ENCODE data around the gene GLG1.
"Not testable (repeated sequence)": the region's sequence is repeated elsewhere in the genome, so short reads cannot be mapped to it uniquely, and the experiment has no call there.

GLG1 gene

GRCh38 chr16:74413485-74413884 is 193.4 kb downstream of the GLG1 start:
- not testable (repeated sequence) for H3K9me3 Mint-ChIP-seq; H3K4me1 Mint-ChIP-seq; H3K36me3 Mint-ChIP-seq; ATAC-seq; H3K27ac Mint-ChIP-seq; DNase-seq (ENCODE audit: low spot score in 2 of 2); H3K4me3 Mint-ChIP-seq

GRCh38 chr16:74412775-74413390 is 194.0 kb downstream of the GLG1 start:
- peak; percentile 5 for ATAC-seq
- H3K4me1 Mint-ChIP-seq; H3K9me3 Mint-ChIP-seq; H3K4me3 Mint-ChIP-seq; H3K36me3 Mint-ChIP-seq; DNase-seq (ENCODE audit: low spot score in 2 of 2); H3K27ac Mint-ChIP-seq: not testable (repeated sequence)

GRCh38 chr16:74412138-74412774 is 194.7 kb downstream of the GLG1 start:
- ATAC-seq; H3K4me1 Mint-ChIP-seq; H3K9me3 Mint-ChIP-seq; H3K27ac Mint-ChIP-seq; H3K36me3 Mint-ChIP-seq; H3K4me3 Mint-ChIP-seq; DNase-seq (ENCODE audit: low spot score in 2 of 2): not testable (repeated sequence)

GRCh38 chr16:74410981-74411380 is 195.9 kb downstream of the GLG1 start:
- not testable (repeated sequence) for DNase-seq (ENCODE audit: low spot score in 2 of 2); H3K27ac Mint-ChIP-seq; H3K36me3 Mint-ChIP-seq; H3K4me1 Mint-ChIP-seq; ATAC-seq; H3K4me3 Mint-ChIP-seq; H3K9me3 Mint-ChIP-seq

GRCh38 chr16:74410057-74410957 is 196.6 kb downstream of the GLG1 start:
- H3K36me3 Mint-ChIP-seq; DNase-seq (ENCODE audit: low spot score in 2 of 2); ATAC-seq; H3K4me3 Mint-ChIP-seq; H3K9me3 Mint-ChIP-seq; H3K27ac Mint-ChIP-seq; H3K4me1 Mint-ChIP-seq: not testable (repeated sequence)

GRCh38 chr16:74409185-74409981 is 197.5 kb downstream of the GLG1 start:
- not testable (repeated sequence) for H3K27ac Mint-ChIP-seq; ATAC-seq; H3K4me3 Mint-ChIP-seq; H3K9me3 Mint-ChIP-seq; DNase-seq (ENCODE audit: low spot score in 2 of 2); H3K36me3 Mint-ChIP-seq; H3K4me1 Mint-ChIP-seq

- not testable (repeated sequence) for H3K9me3 Mint-ChIP-seq; ATAC-seq; H3K4me3 Mint-ChIP-seq; H3K4me1 Mint-ChIP-seq; DNase-seq (ENCODE audit: low spot score in 2 of 2); H3K27ac Mint-ChIP-seq; H3K36me3 Mint-ChIP-seq
Measured at GRCh38 chr16:74407362-74407705, 199.6 kb downstream of the GLG1 start.

GRCh38 chr16:74406600-74407361 is 200.1 kb downstream of the GLG1 start:
- H3K36me3 Mint-ChIP-seq; H3K9me3 Mint-ChIP-seq; H3K4me3 Mint-ChIP-seq; DNase-seq (ENCODE audit: low spot score in 2 of 2); H3K27ac Mint-ChIP-seq; H3K4me1 Mint-ChIP-seq: not testable (repeated sequence)
- ATAC-seq, result peak; percentile 33

GRCh38 chr16:74404148-74404933 is 202.6 kb downstream of the GLG1 start:
- not testable (repeated sequence) for ATAC-seq; H3K9me3 Mint-ChIP-seq; H3K36me3 Mint-ChIP-seq; H3K4me1 Mint-ChIP-seq; H3K27ac Mint-ChIP-seq; DNase-seq (ENCODE audit: low spot score in 2 of 2); H3K4me3 Mint-ChIP-seq

- not testable (repeated sequence) for H3K27ac Mint-ChIP-seq; ATAC-seq; H3K36me3 Mint-ChIP-seq; DNase-seq (ENCODE audit: low spot score in 2 of 2); H3K4me1 Mint-ChIP-seq; H3K4me3 Mint-ChIP-seq; H3K9me3 Mint-ChIP-seq
Measured at GRCh38 chr16:74400238-74400637, 206.7 kb downstream of the GLG1 start.

GRCh38 chr16:74398212-74398895 is 208.6 kb downstream of the GLG1 start:
- H3K27ac Mint-ChIP-seq; DNase-seq (ENCODE audit: low spot score in 2 of 2); H3K9me3 Mint-ChIP-seq; H3K4me1 Mint-ChIP-seq; H3K36me3 Mint-ChIP-seq; H3K4me3 Mint-ChIP-seq: not testable (repeated sequence)
- ATAC-seq, result peak; percentile 25
